ENCODE data around the gene STEAP1B.
"Not testable (repeated sequence)": the region's sequence is repeated elsewhere in the genome, so short reads cannot be mapped to it uniquely, and the experiment has no call there.

The STEAP1B gene

GRCh38 chr7:22464299-22464698 lies 35.7 kb downstream of the STEAP1B start:
- Histone ChIP-seq H3K27ac (no peak overlapping the region), H3K4me3 (no peak overlapping the region)

- Histone ChIP-seq H3K27ac (no peak overlapping the region), H3K4me3 (no peak overlapping the region)
Observed at GRCh38 chr7:22460363-22460988, 39.5 kb downstream of the STEAP1B start.

GRCh38 chr7:22457471-22457870 lies 42.5 kb downstream of the STEAP1B start:
- H3K4me3 ChIP-seq = no peak overlapping the region
- no peak overlapping the region for H3K27ac ChIP-seq

- no peak overlapping the region for H3K27ac ChIP-seq
- H3K4me3 ChIP-seq = no peak overlapping the region
Observed at GRCh38 chr7:22454446-22454845, 45.5 kb downstream of the STEAP1B start.

- Histone ChIP-seq H3K4me3 (no peak overlapping the region), H3K27ac (no peak overlapping the region)
Observed at GRCh38 chr7:22452960-22453558, 46.9 kb downstream of the STEAP1B start.

- Histone ChIP-seq H3K4me3 (peak overlapping the region in 2 of 7 experiments; percentile 12 to 23), H3K27ac (no peak overlapping the region)
Observed at GRCh38 chr7:22452142-22452959, 47.6 kb downstream of the STEAP1B start.

- H3K27ac ChIP-seq, H3K4me3 ChIP-seq: not testable (repeated sequence)
Observed at GRCh38 chr7:22450013-22450412, 50.0 kb downstream of the STEAP1B start.

GRCh38 chr7:22447762-22448161 lies 52.2 kb downstream of the STEAP1B start:
- H3K27ac ChIP-seq = no peak overlapping the region
- H3K4me3 ChIP-seq = no peak overlapping the region

GRCh38 chr7:22447008-22447407 lies 53.0 kb downstream of the STEAP1B start:
- Histone ChIP-seq H3K4me3 (no peak overlapping the region), H3K27ac (no peak overlapping the region)

- no peak overlapping the region for H3K4me3 ChIP-seq
- H3K27ac ChIP-seq = peak overlapping the region in 6 of 21 experiments; percentile 8 to 67 (median 44)
Observed at GRCh38 chr7:22445853-22446252, 54.1 kb downstream of the STEAP1B start.

- Histone ChIP-seq H3K4me3 (no peak overlapping the region), H3K27ac (peak overlapping the region in 13 of 21 experiments; percentile 1 to 72 (median 45))
Observed at GRCh38 chr7:22445140-22445743, 54.7 kb downstream of the STEAP1B start.

GRCh38 chr7:22444181-22444971 lies 55.6 kb downstream of the STEAP1B start:
- Histone ChIP-seq H3K4me3 (no peak overlapping the region), H3K27ac (peak overlapping the region in 13 of 21 experiments; percentile 1 to 72 (median 45))

- Histone ChIP-seq H3K4me3 (no peak overlapping the region), H3K27ac (peak overlapping the region in 5 of 21 experiments; percentile 1 to 51 (median 27))
Observed at GRCh38 chr7:22443370-22444180, 56.4 kb downstream of the STEAP1B start.

- no peak overlapping the region for H3K4me3 ChIP-seq
- H3K27ac ChIP-seq = peak overlapping the region in 1 of 21 experiments; percentile 1
Observed at GRCh38 chr7:22442882-22443369, 57.1 kb downstream of the STEAP1B start.

GRCh38 chr7:22442187-22442881 lies 57.7 kb downstream of the STEAP1B start:
- no peak overlapping the region for H3K27ac ChIP-seq
- no peak overlapping the region for H3K4me3 ChIP-seq

GRCh38 chr7:22441157-22441556 lies 58.8 kb downstream of the STEAP1B start:
- Histone ChIP-seq H3K27ac (no peak overlapping the region), H3K4me3 (no peak overlapping the region)

GRCh38 chr7:22438994-22439393 lies 61.0 kb downstream of the STEAP1B start:
- no peak overlapping the region for H3K4me3 ChIP-seq
- no peak overlapping the region for H3K27ac ChIP-seq

GRCh38 chr7:22436552-22436951 lies 63.4 kb downstream of the STEAP1B start:
- not testable (repeated sequence) for H3K4me3 ChIP-seq, H3K27ac ChIP-seq

All from skin epidermis (tissue), 12 donors.